Esophagus muscularis mucosa (tissue), 4 donors: ENCODE measurements around the gene TWSG1. TPM values are rescaled to one million over a fixed set of nuclear protein-coding genes. Genes with fewer than 3 reads are reported as not detected.

Experiments
- DNase-seq: peaks from one replicate; pipeline ENCODE4 v3.0.0-alpha.2; 2017; ENCODE audit errors: extremely low spot score
- H3K27ac ChIP-seq, 4 donors: fragments of 200-600 bp; sonication (generic); replicated peaks in 1 of 4; 1 replicate in 3 of 4; 2 replicates in 1 of 4; pipeline ENCODE4 v1.5.1; 2016 to 2019; ENCODE audit warnings: mild to moderate bottlenecking in 1 of 4
- H3K27me3 ChIP-seq, 4 donors: fragments of 200-600 bp; sonication (generic); one replicate each; pipeline versions ENCODE4 v1.5.1 to v1.6.0; 2016 to 2019
- H3K36me3 ChIP-seq, 4 donors: fragments of 200-600 bp; sonication (generic); one replicate each; pipeline ENCODE4 v1.5.1; 2016 to 2019
- H3K4me1 ChIP-seq, 4 donors: fragments of 200-600 bp; sonication (generic); one replicate each; pipeline ENCODE4 v1.5.1; 2016 to 2019
- H3K4me3 ChIP-seq, 4 donors: fragments of 200-600 bp; sonication (generic); 1 replicate in 2 of 4; 2 replicates in 2 of 4; pipeline ENCODE4 v1.5.1; 2016 to 2019; ENCODE audit warnings: mild to moderate bottlenecking in 4 of 4, moderate library complexity in 1 of 4
- H3K9me3 ChIP-seq, 4 donors: fragments of 200-600 bp; sonication (generic); 1 replicate in 3 of 4; 2 replicates in 1 of 4; pipeline ENCODE4 v1.5.1; 2016 to 2019
- CTCF ChIP-seq, 3 experiments: fragments of 200-600 bp in 2 of 3; fragments of 450-650 bp in 1 of 3; sonication (generic) in 2 of 3; IDR thresholded peaks; one replicate each; pipeline ENCODE4 v1.5.1; 2017 to 2019; ENCODE audit warnings: antibody characterized with exemption in 3 of 3, mild to moderate bottlenecking in 2 of 3, moderate library complexity in 1 of 3
- EP300 ChIP-seq: sonication (generic); formaldehyde crosslinking; IDR thresholded peaks from one replicate; pipeline ENCODE4 v1.6.1; 2017; ENCODE audit warnings: antibody characterized with exemption
- POLR2A ChIP-seq: fragments of 450-650 bp; IDR thresholded peaks from one replicate; pipeline ENCODE4 v1.6.1; 2017; ENCODE audit warnings: antibody characterized with exemption, moderate library complexity, mild to moderate bottlenecking, low read depth
- POLR2AphosphoS5 ChIP-seq, 2 donors: sonication (generic); formaldehyde crosslinking; IDR thresholded peaks; one replicate each; pipeline ENCODE4 v1.6.1; 2017; ENCODE audit warnings: antibody characterized with exemption in 2 of 2
- WGBS: methylation state at CpG from one replicate; pipeline ENCODE4 v1.1.5; 2018; 5-methylcytosine and 5-hydroxymethylcytosine counted together
- intact Hi-C: fragments of 100-400 bp; cut with DNase I; formaldehyde crosslinking; loops from one replicate; pipeline ENCODE4 v1.15.1; 2023
- total RNA-seq, 4 donors: library from RNA; depleted of rRNA; stranded (reverse); fragments of >200 nt; gene quantifications; one replicate each; pipeline versions ENCODE4 v1.1.0 to v1.2.1, GENCODE V29; 2016

The TWSG1 gene
- total RNA-seq, 4 donors from 2014 or later = 88.1 to 131 (median 101) TPM

- H3K9me3 ChIP-seq = peaks cover 0 to 12% (median 8%) of the 10 kb centered on the region in 4 donors
- no peaks in the 10 kb centered on the region for H3K4me1 ChIP-seq
- DNase-seq = no peak
- H3K4me3 ChIP-seq = no peak overlapping the region
- H3K27ac ChIP-seq = no peak overlapping the region
- no peak for TF ChIP-seq POLR2A
- TF ChIP-seq POLR2AphosphoS5 (IDR thresholded peaks at IDR 0.05) = no peak
- no peak for TF ChIP-seq EP300
- no peak for TF ChIP-seq CTCF (IDR thresholded peaks at IDR 0.05)
- intact Hi-C loops = no loop called here
- H3K27me3 ChIP-seq = no peaks in the 10 kb centered on the region
- no peaks in the 10 kb centered on the region for H3K36me3 ChIP-seq
Measured at GRCh38 chr18:9290156-9290555, 44.4 kb upstream of the TWSG1 start.

- Histone ChIP-seq H3K27ac (no peak overlapping the region), H3K4me3 (no peak overlapping the region), H3K27me3 (no peaks in the 10 kb centered on the region), H3K36me3 (no peaks in the 10 kb centered on the region), H3K4me1 (no peaks in the 10 kb centered on the region), H3K9me3 (peaks cover 0 to 15% (median 10%) of the 10 kb centered on the region in 4 donors)
- DNase-seq = no peak
- 94% methylated on average over 2 of the region's 2 CpGs for WGBS
- intact Hi-C loops = no loop called here
- no peak for TF ChIP-seq CTCF (IDR thresholded peaks at IDR 0.05)
- TF ChIP-seq POLR2AphosphoS5 (IDR thresholded peaks at IDR 0.05) = no peak
- TF ChIP-seq EP300 = no peak
- TF ChIP-seq POLR2A = no peak
Measured at GRCh38 chr18:9292047-9292446, 42.5 kb upstream of the TWSG1 start.

- peaks cover 0 to 16% (median 10%) of the 10 kb centered on the region in 4 donors for H3K9me3 ChIP-seq
- H3K4me3 ChIP-seq = no peak overlapping the region
- WGBS = 100% methylated on average over 1 of the region's 1 CpG
- TF ChIP-seq POLR2AphosphoS5 (IDR thresholded peaks at IDR 0.05) (no peak), POLR2A (no peak), EP300 (no peak), CTCF (IDR thresholded peaks at IDR 0.05) (no peak)
- intact Hi-C loops = no loop called here
- no peaks in the 10 kb centered on the region for H3K36me3 ChIP-seq
- no peaks in the 10 kb centered on the region for H3K27me3 ChIP-seq
- no peak for DNase-seq
- H3K4me1 ChIP-seq = no peaks in the 10 kb centered on the region
- H3K27ac ChIP-seq = no peak overlapping the region
Measured at GRCh38 chr18:9293948-9294347, 40.6 kb upstream of the TWSG1 start.

GRCh38 chr18:9296233-9297006 is 38.2 kb upstream of the TWSG1 start:
- Histone ChIP-seq H3K9me3 (peaks cover 0 to 16% (median 10%) of the 10 kb centered on the region in 4 donors), H3K27me3 (no peaks in the 10 kb centered on the region), H3K27ac (no peak overlapping the region), H3K4me3 (no peak overlapping the region), H3K36me3 (no peaks in the 10 kb centered on the region), H3K4me1 (no peaks in the 10 kb centered on the region)
- WGBS = 87% methylated on average over 4 of the region's 15 CpGs
- DNase-seq = no peak
- no peak for TF ChIP-seq CTCF (IDR thresholded peaks at IDR 0.05)
- TF ChIP-seq POLR2A = no peak
- TF ChIP-seq EP300 = no peak
- no peak for TF ChIP-seq POLR2AphosphoS5 (IDR thresholded peaks at IDR 0.05)
- intact Hi-C loops = no loop called here

- no peaks in the 10 kb centered on the region for H3K27me3 ChIP-seq
- H3K4me1 ChIP-seq = no peaks in the 10 kb centered on the region
- intact Hi-C loops = no loop called here
Measured at GRCh38 chr18:9297007-9297393, 37.6 kb upstream of the TWSG1 start.

More at GRCh38 chr18:9297007-9297393, 37.6 kb upstream of the TWSG1 start:
- WGBS = 95% methylated on average over 8 of the region's 24 CpGs
- H3K27ac ChIP-seq = no peak overlapping the region
- H3K9me3 ChIP-seq = peaks cover 0 to 16% (median 10%) of the 10 kb centered on the region in 4 donors
- H3K36me3 ChIP-seq = no peaks in the 10 kb centered on the region
- no peak overlapping the region for H3K4me3 ChIP-seq
- TF ChIP-seq POLR2A (no peak), POLR2AphosphoS5 (IDR thresholded peaks at IDR 0.05) (no peak), EP300 (no peak), CTCF (IDR thresholded peaks at IDR 0.05) (no peak)
- DNase-seq = no peak
